MM.1S (cell line): ENCODE measurements around the gene LORICRIN.

ENCODE experiments used
- DNase-seq: peaks from one replicate; pipeline ENCODE4 v3.0.0-alpha.2; 2015
- H2AFZ ChIP-seq: fragments of 300-600 bp; sonication (generic); 2 replicates; pipeline ENCODE4 v1.6.0; 2016; ENCODE audit warnings: antibody characterized with exemption, low read length
- H3F3A ChIP-seq: fragments of 300-600 bp; sonication (generic); 2 replicates; pipeline ENCODE4 v1.6.1; 2016; ENCODE audit warnings: mild to moderate bottlenecking, antibody characterized with exemption, low read length, moderate library complexity, mixed read lengths; ENCODE audit not compliant: insufficient read depth
- H3K27ac ChIP-seq: fragments of 300-600 bp; sonication (generic); 2 replicates; pipeline ENCODE4 v1.5.1; 2016; ENCODE audit warnings: mild to moderate bottlenecking, low read length
- H3K27me3 ChIP-seq: fragments of 300-600 bp; sonication (generic); replicated peaks from 2 replicates; pipeline ENCODE4 v1.6.0; 2016; ENCODE audit warnings: low read length; ENCODE audit not compliant: insufficient read depth
- H3K36me3 ChIP-seq: fragments of 300-600 bp; sonication (generic); replicated peaks from 2 replicates; pipeline ENCODE4 v1.6.1; 2016; ENCODE audit warnings: mild to moderate bottlenecking, low read length, mixed read lengths; ENCODE audit not compliant: insufficient read depth
- H3K4me1 ChIP-seq: fragments of 300-600 bp; sonication (generic); 2 replicates; pipeline ENCODE4 v1.6.1; 2016; ENCODE audit warnings: low read length, mixed read lengths
- H3K4me2 ChIP-seq: fragments of 300-600 bp; sonication (generic); 2 replicates; pipeline ENCODE4 v1.6.0; 2016; ENCODE audit warnings: low read depth, low read length
- H3K4me3 ChIP-seq: fragments of 300-600 bp; sonication (generic); 2 replicates; pipeline ENCODE4 v1.5.1; 2016; ENCODE audit warnings: low read length, mixed read lengths
- H3K79me2 ChIP-seq: fragments of 300-600 bp; sonication (generic); 2 replicates; pipeline ENCODE4 v1.6.1; 2016; ENCODE audit warnings: mixed run types, low read length, mixed read lengths
- H3K9ac ChIP-seq: fragments of 300-600 bp; sonication (generic); 2 replicates; pipeline ENCODE4 v1.6.1; 2016; ENCODE audit warnings: low read length, mixed read lengths
- H3K9me2 ChIP-seq: fragments of 300-600 bp; sonication (generic); replicated peaks from 2 replicates; pipeline ENCODE4 v1.6.1; 2016; ENCODE audit warnings: mild to moderate bottlenecking, low read length, mixed read lengths; ENCODE audit not compliant: insufficient read depth
- H3K9me3 ChIP-seq: fragments of 300-600 bp; sonication (generic); replicated peaks from 2 replicates; pipeline ENCODE4 v1.6.1; 2016; ENCODE audit warnings: mild to moderate bottlenecking, low read length, mixed read lengths; ENCODE audit not compliant: insufficient read depth
- H4K20me1 ChIP-seq: fragments of 300-600 bp; sonication (generic); 2 replicates; pipeline ENCODE4 v1.6.1; 2016; ENCODE audit warnings: mild to moderate bottlenecking, low read length, moderate library complexity, mixed read lengths; ENCODE audit not compliant: insufficient read depth
- CTCF ChIP-seq: fragments of 300-600 bp; sonication (generic); IDR thresholded peaks from 2 replicates; pipeline ENCODE4 v1.5.1; 2016; ENCODE audit warnings: antibody characterized with exemption, low read length, mixed read lengths
- EZH2 ChIP-seq: fragments of 300-600 bp; sonication (generic); optimal IDR thresholded peaks from 2 replicates; pipeline ENCODE3; 2017; ENCODE audit warnings: low read depth, mild to moderate bottlenecking, antibody characterized with exemption, low read length, mixed read lengths
- EZH2phosphoT487 ChIP-seq: fragments of 300-600 bp; sonication (generic); IDR thresholded peaks from 2 replicates; pipeline ENCODE4 v1.6.1; 2018; ENCODE audit warnings: antibody characterized with exemption, low read length

Gene LORICRIN

GRCh38 chr1:153265457-153265856 is 6.0 kb downstream of the LORICRIN start:
- Histone ChIP-seq H3K4me2 (no peak overlapping the region), H3K27me3 (peaks cover 13% of the 10 kb centered on the region), H2AFZ (no peak overlapping the region), H3F3A (peaks cover 4% of the 10 kb centered on the region; the same call in 1 of the 2 replicates), H3K79me2 (no peaks in the 10 kb centered on the region), H3K36me3 (no peaks in the 10 kb centered on the region), H3K9me3 (no peaks in the 10 kb centered on the region), H3K27ac (no peak overlapping the region), H4K20me1 (no peaks in the 10 kb centered on the region), H3K4me1 (peaks cover 19% of the 10 kb centered on the region), H3K9ac (no peak overlapping the region), H3K4me3 (no peak overlapping the region), H3K9me2 (no peaks in the 10 kb centered on the region)
- peak; percentile 22; the same call in 1 of the 2 replicates for TF ChIP-seq CTCF
- TF ChIP-seq EZH2phosphoT487: no peak
- no peak for DNase-seq

GRCh38 chr1:153271711-153272110 is 12.2 kb downstream of the LORICRIN start:
- TF ChIP-seq EZH2phosphoT487: no peak
- H3K9me3 ChIP-seq: no peaks in the 10 kb centered on the region
- DNase-seq: no peak
- H3K4me3 ChIP-seq: no peak overlapping the region
- no peaks in the 10 kb centered on the region for H3K79me2 ChIP-seq
- H3K27me3 ChIP-seq: no peaks in the 10 kb centered on the region
- no peak overlapping the region for H3K27ac ChIP-seq
- no peak overlapping the region for H3K9ac ChIP-seq
- H3K4me1 ChIP-seq: no peaks in the 10 kb centered on the region
- H3K4me2 ChIP-seq: no peak overlapping the region
- H4K20me1 ChIP-seq: no peaks in the 10 kb centered on the region
- no peaks in the 10 kb centered on the region for H3F3A ChIP-seq
- no peak overlapping the region for H2AFZ ChIP-seq
- no peaks in the 10 kb centered on the region for H3K9me2 ChIP-seq
- no peaks in the 10 kb centered on the region for H3K36me3 ChIP-seq

GRCh38 chr1:153272186-153272585 is 12.7 kb downstream of the LORICRIN start:
- no peak for DNase-seq
- no peak for TF ChIP-seq CTCF
- TF ChIP-seq EZH2phosphoT487: no peak
- no peak for TF ChIP-seq EZH2

GRCh38 chr1:153277852-153278251 is 18.4 kb downstream of the LORICRIN start:
- Histone ChIP-seq H3F3A (no peaks in the 10 kb centered on the region), H3K9ac (no peak overlapping the region), H3K27me3 (no peaks in the 10 kb centered on the region), H3K27ac (no peak overlapping the region), H2AFZ (no peak overlapping the region), H3K36me3 (no peaks in the 10 kb centered on the region), H3K9me2 (no peaks in the 10 kb centered on the region), H3K9me3 (no peaks in the 10 kb centered on the region), H3K4me1 (no peaks in the 10 kb centered on the region), H3K4me2 (no peak overlapping the region), H3K4me3 (no peak overlapping the region), H4K20me1 (no peaks in the 10 kb centered on the region), H3K79me2 (no peaks in the 10 kb centered on the region)
- TF ChIP-seq EZH2: no peak
- TF ChIP-seq CTCF: peak; percentile 100
- peak; percentile 92 for DNase-seq

More at GRCh38 chr1:153272186-153272585, 12.7 kb downstream of the LORICRIN start:
- Histone ChIP-seq H3F3A (no peaks in the 10 kb centered on the region), H4K20me1 (no peaks in the 10 kb centered on the region), H3K27me3 (no peaks in the 10 kb centered on the region), H2AFZ (no peak overlapping the region), H3K36me3 (no peaks in the 10 kb centered on the region), H3K9ac (no peak overlapping the region), H3K27ac (no peak overlapping the region), H3K9me2 (no peaks in the 10 kb centered on the region), H3K4me3 (no peak overlapping the region), H3K79me2 (no peaks in the 10 kb centered on the region), H3K4me1 (no peaks in the 10 kb centered on the region), H3K9me3 (no peaks in the 10 kb centered on the region), H3K4me2 (no peak overlapping the region)
